ENCODE data around the gene TMCO1. TPM values are rescaled to one million over a fixed set of nuclear protein-coding genes. Genes with fewer than 3 reads are reported as not detected.

TMCO1 gene
- total RNA-seq, 1 experiment from 2014 or later, result 70.1 TPM

DNA sequence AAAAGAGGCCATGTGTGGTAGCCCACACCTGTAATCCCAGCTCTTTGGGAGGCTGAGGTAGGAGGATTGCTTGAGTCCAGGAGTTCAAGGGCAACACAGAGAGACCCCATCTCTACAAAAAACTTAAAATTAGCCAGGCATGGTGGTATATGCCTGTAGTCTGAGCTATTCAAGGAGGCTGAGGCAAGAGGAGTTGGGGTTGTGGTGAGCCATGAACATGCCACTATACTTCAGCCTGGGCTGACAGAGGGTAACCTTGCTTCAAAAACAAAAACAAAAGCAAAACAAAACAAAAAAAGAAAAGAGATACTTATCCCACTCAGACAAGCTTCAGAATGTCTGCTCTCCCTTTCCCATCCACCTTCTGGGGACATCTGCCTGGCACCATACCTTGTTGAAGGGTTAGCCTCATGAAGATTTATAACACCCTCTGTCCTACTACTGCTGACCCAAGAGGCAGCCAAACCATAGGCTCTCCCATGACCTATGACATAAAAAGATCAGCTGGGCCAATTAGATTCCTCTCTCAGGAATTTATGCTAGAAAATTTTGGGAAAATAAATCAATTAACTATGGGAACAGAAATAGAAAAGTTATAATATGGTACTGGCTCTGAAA, 13.2 kb downstream of the TMCO1 start:
- H2BK120ac ChIP-seq (ENCODE audit: low read depth, low read length, poor library complexity, severe bottlenecking), result no peak overlapping the region
- H3K4ac ChIP-seq (ENCODE audit: low read depth, low read length), result no peak overlapping the region
- H3T11ph ChIP-seq (ENCODE audit: low read length), result no peak overlapping the region
- H3K4me2 ChIP-seq (ENCODE audit: insufficient read depth, insufficient read length, low read length), result no peak overlapping the region
- no peak overlapping the region for H3K4me3 Mint-ChIP-seq
- no peak overlapping the region for H2AK5ac ChIP-seq (ENCODE audit: insufficient read length, low read length)
- no peak overlapping the region for H3K27ac Mint-ChIP-seq
- H3K27me3 Mint-ChIP-seq (ENCODE audit: low read depth), result no peaks in the 10 kb centered on the region
- H4K5ac ChIP-seq (ENCODE audit: insufficient read length, low read depth, low read length), result no peak overlapping the region
- no peak overlapping the region for H3K23ac ChIP-seq (ENCODE audit: insufficient read length, low read depth, low read length)
- H3K4me1 Mint-ChIP-seq, result no peaks in the 10 kb centered on the region
- H3K4me1 ChIP-seq (ENCODE audit: insufficient read depth, low read length), result no peaks in the 10 kb centered on the region
- H3K36me3 Mint-ChIP-seq (ENCODE audit: insufficient read depth in 1 of 3, low read depth in 3 of 3), result peaks cover 0 to 27% (median 9%) of the 10 kb centered on the region in 3 experiments; a peak in 5 of 7 replicates
- no peak for DNase-seq
- no peaks in the 10 kb centered on the region for H3K79me1 ChIP-seq (ENCODE audit: insufficient read depth, low read depth, low read length, poor library complexity, severe bottlenecking)
- H2BK15ac ChIP-seq (ENCODE audit: low read depth, low read length), result no peak overlapping the region
- no peaks in the 10 kb centered on the region for H3K27me3 ChIP-seq (ENCODE audit: insufficient read depth, low read length)
- H3K18ac ChIP-seq (ENCODE audit: insufficient read length, low read depth, low read length), result no peak overlapping the region
- no peaks in the 10 kb centered on the region; the same call in 1 of the 2 replicates for H3K79me2 ChIP-seq (ENCODE audit: insufficient read depth, low read length)
- no peak overlapping the region for H3K14ac ChIP-seq (ENCODE audit: insufficient read depth, low read length)
- no peak overlapping the region for H2BK12ac ChIP-seq (ENCODE audit: insufficient read length, low read depth, low read length)
- H2BK20ac ChIP-seq (ENCODE audit: low read depth, low read length, poor library complexity, severe bottlenecking), result no peak overlapping the region
- no peaks in the 10 kb centered on the region for H3K23me2 ChIP-seq (ENCODE audit: insufficient read length, low read depth, low read length, poor library complexity, severe bottlenecking)
- H2AFZ ChIP-seq (ENCODE audit: low read length), result no peak overlapping the region
- H3K9me3 Mint-ChIP-seq, result no peaks in the 10 kb centered on the region
- no peak overlapping the region for H2BK5ac ChIP-seq (ENCODE audit: insufficient read length, low read length)
- H3K9me3 ChIP-seq (ENCODE audit: control insufficient read depth, low read depth, low read length), result no peaks in the 10 kb centered on the region
- TF ChIP-seq, protein P1, sequence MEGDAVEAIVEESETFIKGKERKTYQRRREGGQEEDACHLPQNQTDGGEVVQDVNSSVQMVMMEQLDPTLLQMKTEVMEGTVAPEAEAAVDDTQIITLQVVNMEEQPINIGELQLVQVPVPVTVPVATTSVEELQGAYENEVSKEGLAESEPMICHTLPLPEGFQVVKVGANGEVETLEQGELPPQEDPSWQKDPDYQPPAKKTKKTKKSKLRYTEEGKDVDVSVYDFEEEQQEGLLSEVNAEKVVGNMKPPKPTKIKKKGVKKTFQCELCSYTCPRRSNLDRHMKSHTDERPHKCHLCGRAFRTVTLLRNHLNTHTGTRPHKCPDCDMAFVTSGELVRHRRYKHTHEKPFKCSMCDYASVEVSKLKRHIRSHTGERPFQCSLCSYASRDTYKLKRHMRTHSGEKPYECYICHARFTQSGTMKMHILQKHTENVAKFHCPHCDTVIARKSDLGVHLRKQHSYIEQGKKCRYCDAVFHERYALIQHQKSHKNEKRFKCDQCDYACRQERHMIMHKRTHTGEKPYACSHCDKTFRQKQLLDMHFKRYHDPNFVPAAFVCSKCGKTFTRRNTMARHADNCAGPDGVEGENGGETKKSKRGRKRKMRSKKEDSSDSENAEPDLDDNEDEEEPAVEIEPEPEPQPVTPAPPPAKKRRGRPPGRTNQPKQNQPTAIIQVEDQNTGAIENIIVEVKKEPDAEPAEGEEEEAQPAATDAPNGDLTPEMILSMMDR (conservative IDR thresholded peaks at IDR 0.05), result no peak
- no peak overlapping the region for H3K56ac ChIP-seq (ENCODE audit: insufficient read length, low read depth, low read length)
- H4K20me1 ChIP-seq (ENCODE audit: control insufficient read depth, insufficient read depth, insufficient read length), result no peaks in the 10 kb centered on the region
- no peak overlapping the region for H3K9ac ChIP-seq (ENCODE audit: extremely low read depth, insufficient read length, low read length)
- H4K8ac ChIP-seq (replicated peaks; ENCODE audit: insufficient read length, low read depth, low read length), result no peak overlapping the region
- no peak overlapping the region for H4K91ac ChIP-seq (ENCODE audit: insufficient read length, low read depth, low read length)
- no peak overlapping the region for H3K27ac ChIP-seq (ENCODE audit: insufficient read length, low read depth, low read length)
